H1 (cell line): ENCODE results near the gene COLEC12. TPM values are rescaled to one million over a fixed set of nuclear protein-coding genes. Genes with fewer than 3 reads are reported as not detected.
A peak's percentile ranks its signal among the peaks of the same experiment; 100 is the strongest.

Experiments
- CTCF ChIA-PET: fragments of 300-600 bp; sonication (Branson Sonifier 250); formaldehyde crosslinking; loops from one replicate; lab custom pipeline; 2021; ENCODE audit not compliant: partially characterized antibody; lab: Charles Lee
- POLR2A ChIA-PET: fragments of 300-600 bp; sonication (Branson Sonifier 250); formaldehyde crosslinking; loops from one replicate; lab custom pipeline; 2021; ENCODE audit warnings: inconsistent platforms; ENCODE audit not compliant: partially characterized antibody; lab: Charles Lee
- DNase-seq, 2 experiments: peaks; one replicate each; pipeline versions ENCODE4 v3.0.0 to v3.0.0-alpha.2; 2010 to 2022; ENCODE audit warnings: low spot score in 2 of 2, low read depth in 1 of 2, mixed read lengths in 1 of 2
- FAIRE-seq: peaks from 2 replicates; lab custom pipeline; 2011; peaks lifted over from hg19 to GRCh38; lab: Jason Lieb, UNC
- H2AFZ ChIP-seq: 2 replicates; pipeline ENCODE4 v1.8.1; 2012; ENCODE audit warnings: low read length, inconsistent platforms
- H2AK5ac ChIP-seq: 2 replicates; pipeline ENCODE4 v1.6.1; 2013; ENCODE audit warnings: low read depth, low read length
- H2BK120ac ChIP-seq: replicated peaks from 2 replicates; pipeline ENCODE3; 2013; ENCODE audit warnings: low read depth, low read length, inconsistent platforms
- H2BK12ac ChIP-seq: 2 replicates; pipeline ENCODE4 v1.6.1; 2013; ENCODE audit warnings: low read depth, low read length
- H2BK15ac ChIP-seq: 2 replicates; pipeline ENCODE4 v1.6.1; 2013; ENCODE audit warnings: low read length
- H2BK20ac ChIP-seq: 2 replicates; pipeline ENCODE4 v1.6.1; 2013; ENCODE audit warnings: low read length
- H2BK5ac ChIP-seq: 2 replicates; pipeline ENCODE4 v1.6.1; 2013; ENCODE audit warnings: low read depth, low read length
- H3K14ac ChIP-seq: 2 replicates; pipeline ENCODE4 v1.6.1; 2013; ENCODE audit warnings: inconsistent platforms; ENCODE audit not compliant: insufficient read length
- H3K18ac ChIP-seq: 2 replicates; pipeline ENCODE4 v1.6.1; 2013; ENCODE audit warnings: low read length; ENCODE audit errors: extremely low read depth
- H3K23ac ChIP-seq: 2 replicates; pipeline ENCODE4 v1.6.1; 2013; ENCODE audit warnings: inconsistent platforms; ENCODE audit not compliant: insufficient read length
- H3K23me2 ChIP-seq: 2 replicates; pipeline ENCODE4 v1.6.1; 2013; ENCODE audit warnings: low read depth, low read length
- H3K27ac ChIP-seq: 2 replicates; pipeline ENCODE4 v1.6.1; 2011; ENCODE audit warnings: low read depth, low read length, inconsistent platforms
- H3K27me3 ChIP-seq, 4 experiments: replicated peaks in 1 of 4; 1 replicate in 1 of 4; 2 replicates in 3 of 4; pipeline versions ENCODE4 v1.6.1 to v1.8.1; 2011 to 2013; ENCODE audit warnings: low read length in 3 of 4, mild to moderate bottlenecking in 3 of 4, inconsistent platforms in 2 of 4, mixed read lengths in 2 of 4, moderate library complexity in 1 of 4; ENCODE audit not compliant: control insufficient read depth in 3 of 4, insufficient read depth in 3 of 4; ENCODE audit errors: extremely low read depth in 1 of 4
- H3K36me3 ChIP-seq, 4 experiments: 2 replicates each; pipeline versions ENCODE4 v1.6.1 to v1.8.1; 2011 to 2013; ENCODE audit warnings: mild to moderate bottlenecking in 4 of 4, low read length in 3 of 4, moderate library complexity in 2 of 4, control low read depth in 1 of 4, inconsistent platforms in 1 of 4; ENCODE audit not compliant: insufficient read depth in 4 of 4, control insufficient read depth in 2 of 4
- H3K4ac ChIP-seq: replicated peaks from 2 replicates; pipeline ENCODE3; 2013; ENCODE audit warnings: low read length, low read depth, mixed read lengths, inconsistent platforms; ENCODE audit not compliant: insufficient read length
- H3K4me1 ChIP-seq, 4 experiments: replicated peaks in 1 of 4; 1 replicate in 1 of 4; 2 replicates in 3 of 4; pipeline versions ENCODE4 v1.6.1 to v1.8.1; 2011 to 2013; ENCODE audit warnings: low read length in 3 of 4, inconsistent platforms in 2 of 4, mixed read lengths in 1 of 4; ENCODE audit not compliant: insufficient read depth in 4 of 4, control insufficient read depth in 3 of 4
- H3K4me2 ChIP-seq, 2 experiments: 2 replicates each; pipeline versions ENCODE4 v1.6.1 to v1.8.1; 2011 to 2013; ENCODE audit warnings: low read depth in 2 of 2, low read length in 2 of 2, control low read depth in 1 of 2, inconsistent platforms in 1 of 2, mild to moderate bottlenecking in 1 of 2; ENCODE audit not compliant: insufficient read depth in 1 of 2
- H3K4me3 ChIP-seq, 4 experiments: fragments of 200-600, 300-600 bp in 1 of 4; sonication (generic), shearing (Covaris generic), sonication (Bioruptor Twin) in 1 of 4; 2 replicates each; pipeline versions ENCODE4 v1.5.1 to v1.8.1; 2011 to 2016; ENCODE audit warnings: low read length in 4 of 4, low read depth in 3 of 4, control low read depth in 2 of 4, inconsistent platforms in 2 of 4, mild to moderate bottlenecking in 2 of 4, mixed read lengths in 1 of 4, moderate library complexity in 1 of 4; ENCODE audit not compliant: insufficient read depth in 2 of 4; ENCODE audit errors: extremely low read depth in 1 of 4
- H3K56ac ChIP-seq: replicated peaks from 2 replicates; pipeline ENCODE3; 2013; ENCODE audit warnings: low read depth, mild to moderate bottlenecking, mixed read lengths, low read length, inconsistent platforms; ENCODE audit not compliant: insufficient read length
- H3K79me1 ChIP-seq: 2 replicates; pipeline ENCODE4 v1.6.1; 2013; ENCODE audit warnings: low read depth, low read length, control low read depth
- H3K79me2 ChIP-seq, 2 experiments: 2 replicates each; pipeline versions ENCODE4 v1.6.1 to v1.8.1; 2012 to 2013; ENCODE audit warnings: low read length in 2 of 2, mild to moderate bottlenecking in 2 of 2, inconsistent platforms in 1 of 2; ENCODE audit not compliant: insufficient read depth in 2 of 2, control insufficient read depth in 1 of 2
- H3K9ac ChIP-seq, 4 experiments: replicated peaks in 1 of 4; 1 replicate in 1 of 4; 2 replicates in 3 of 4; pipeline versions ENCODE4 v1.6.1 to v1.8.1; 2011 to 2013; ENCODE audit warnings: low read depth in 3 of 4, low read length in 3 of 4, control low read depth in 2 of 4, mild to moderate bottlenecking in 2 of 4, moderate library complexity in 2 of 4, inconsistent platforms in 1 of 4; ENCODE audit errors: extremely low read depth in 1 of 4
- H3K9me3 ChIP-seq, 2 experiments: 2 replicates each; pipeline versions ENCODE4 v1.6.1 to v1.8.1; 2012 to 2013; ENCODE audit warnings: mild to moderate bottlenecking in 2 of 2, moderate library complexity in 2 of 2, control low read depth in 1 of 2, inconsistent platforms in 1 of 2, low read depth in 1 of 2, low read length in 1 of 2, mixed read lengths in 1 of 2; ENCODE audit not compliant: insufficient read depth in 2 of 2
- H4K20me1 ChIP-seq, 2 experiments: replicated peaks in 1 of 2; 2 replicates each; pipeline versions ENCODE3 to v1.8.1; 2011 to 2013; ENCODE audit warnings: inconsistent platforms in 2 of 2, low read length in 2 of 2, mild to moderate bottlenecking in 1 of 2; ENCODE audit not compliant: insufficient read depth in 2 of 2, control insufficient read depth in 1 of 2
- H4K5ac ChIP-seq: 2 replicates; pipeline ENCODE4 v1.6.1; 2013; ENCODE audit warnings: low read length, low read depth, mixed read lengths, inconsistent platforms; ENCODE audit not compliant: insufficient read length
- H4K8ac ChIP-seq: 2 replicates; pipeline ENCODE4 v1.8.0; 2013; ENCODE audit warnings: mild to moderate bottlenecking, moderate library complexity, low read length, inconsistent platforms; ENCODE audit not compliant: insufficient read depth; ENCODE audit errors: extremely low read depth
- H4K91ac ChIP-seq: replicated peaks from 2 replicates; pipeline ENCODE3; 2013; ENCODE audit warnings: low read length, mixed read lengths, inconsistent platforms; ENCODE audit not compliant: insufficient read length
- ATF3 ChIP-seq: IDR thresholded peaks from 2 replicates; pipeline ENCODE4 v1.6.1; 2011; ENCODE audit warnings: low read depth, mild to moderate bottlenecking, low read length; ENCODE audit not compliant: insufficient read depth
- CEBPB ChIP-seq: IDR thresholded peaks from 2 replicates; pipeline ENCODE4 v1.6.1; 2012; ENCODE audit warnings: low read depth, low read length
- CHD1 ChIP-seq: IDR thresholded peaks from 2 replicates; pipeline ENCODE4 v1.6.1; 2012; ENCODE audit warnings: low read depth, low read length, improper control_type of control experiment
- KDM1A ChIP-seq: fragments of 200-600, 300-600 bp; sonication (generic); IDR thresholded peaks from 2 replicates; pipeline ENCODE4 v1.7.1; 2016; ENCODE audit warnings: mild to moderate bottlenecking, low read length, borderline replicate concordance
- PHF8 ChIP-seq: fragments of 200-600 bp; sonication (generic); conservative IDR thresholded peaks from 2 replicates; pipeline ENCODE4 v1.7.1; 2012; ENCODE audit warnings: low read depth, mild to moderate bottlenecking, inconsistent platforms, low read length, moderate library complexity
- SUZ12 ChIP-seq: fragments of 200-600 bp; sonication (generic); IDR thresholded peaks from 2 replicates; pipeline ENCODE4 v1.6.1; 2012; ENCODE audit warnings: mild to moderate bottlenecking, inconsistent platforms, low read length, moderate library complexity, mixed read lengths
- WGBS, 2 experiments: shearing (Covaris generic) in 1 of 2; methylation state at CpG; one replicate each; pipeline versions ENCODE4 v1.1.6 to v1.1.7; 2013 to 2015; ENCODE audit warnings: low lambda C conversion rate in 2 of 2, mixed read lengths in 2 of 2, inconsistent platforms in 1 of 2, low coverage in 1 of 2, missing lambda C conversion rate in 1 of 2; ENCODE audit not compliant: insufficient replicate concordance in 2 of 2, insufficient coverage in 1 of 2, insufficient read length in 1 of 2; ENCODE audit errors: extremely low coverage in 1 of 2, missing lambda C conversion rate in 1 of 2; 5-methylcytosine and 5-hydroxymethylcytosine counted together
- polyA plus RNA-seq, 7 experiments: library from polyadenylated mRNA; depleted of rRNA in 3 of 7; stranded (reverse) in 5 of 7; unstranded in 2 of 7; fragments of >200 nt in 5 of 7; fragments of 200-250 nt in 2 of 7; gene quantifications; 1 replicate in 5 of 7; 2 replicates in 1 of 7; 4 replicates in 1 of 7; pipeline versions ENCODE4 v1.2.1 to v1.2.3, GENCODE V29; 2011 to 2013; ENCODE audit warnings: missing spikeins in 2 of 7, mixed read lengths in 2 of 7
- total RNA-seq: library from RNA; stranded (reverse); fragmentation: NEBNext Ultra II Directional; extraction: Animal tissue kit (Norgen Biotek cat#: 25700); gene quantifications from 2 replicates; pipeline ENCODE4 v1.2.1, GENCODE V29; 2021
- TF ChIP-seq, protein P1 (sequence below), 3 experiments: IDR thresholded peaks; 1 replicate in 2 of 3; 2 replicates in 1 of 3; pipeline versions ENCODE4 v1.5.1 to v1.6.1; 2011; ENCODE audit warnings: low read length in 3 of 3, mild to moderate bottlenecking in 3 of 3, inconsistent platforms in 2 of 3, low read depth in 1 of 3, moderate library complexity in 1 of 3; ENCODE audit not compliant: insufficient read depth in 1 of 3; ENCODE audit errors: control extremely low read depth in 1 of 3
- TF ChIP-seq, protein P2 (sequence below): IDR thresholded peaks from 2 replicates; pipeline ENCODE4 v1.6.1; 2012; ENCODE audit warnings: inconsistent platforms

The COLEC12 gene
- total and polyA plus RNA-seq, 2 of the 8 experiments (the other 6 are each of a cell fraction or from before 2014, with no cell fraction given): 0.44 to 2.3 TPM

DNA sequence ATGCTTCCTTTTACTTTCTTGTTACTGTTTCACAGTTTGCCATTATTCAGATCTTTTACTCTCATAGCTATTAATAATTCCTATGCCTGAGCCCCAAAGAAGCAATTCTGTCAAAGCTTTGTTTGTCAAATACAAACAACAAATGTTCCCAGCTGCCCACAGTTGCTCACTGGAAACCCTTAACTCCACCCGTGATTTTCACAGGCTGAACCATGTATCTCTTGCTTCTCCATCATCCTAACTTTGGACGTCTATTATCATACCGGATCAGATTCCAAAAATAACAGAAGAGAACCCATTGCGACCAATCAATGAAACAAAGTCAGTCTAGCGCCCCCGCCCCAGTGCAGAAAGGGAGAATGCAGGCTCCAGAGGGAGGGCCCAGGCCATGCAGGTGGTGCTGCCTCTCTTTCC lies 24.2 kb downstream of the COLEC12 start:
- CTCF ChIA-PET: interaction anchor here (0.7 to 3.5 kb wide), 15 partner anchors 9 to 184 kb away, joined by 3 to 20 read pairs (median 4); no protein-coding TSS in a partner anchor
- no peak overlapping the region for H3K4me3 ChIP-seq
- no peak overlapping the region for H4K5ac ChIP-seq
- no peaks in the 10 kb centered on the region for H3K79me1 ChIP-seq
- DNase-seq: no peak
- H2BK12ac ChIP-seq: no peak overlapping the region
- no peak overlapping the region for H3K23ac ChIP-seq
- H3K36me3 ChIP-seq: no peaks in the 10 kb centered on the region
- H3K56ac ChIP-seq: no peak overlapping the region
- TF ChIP-seq, protein P1, sequence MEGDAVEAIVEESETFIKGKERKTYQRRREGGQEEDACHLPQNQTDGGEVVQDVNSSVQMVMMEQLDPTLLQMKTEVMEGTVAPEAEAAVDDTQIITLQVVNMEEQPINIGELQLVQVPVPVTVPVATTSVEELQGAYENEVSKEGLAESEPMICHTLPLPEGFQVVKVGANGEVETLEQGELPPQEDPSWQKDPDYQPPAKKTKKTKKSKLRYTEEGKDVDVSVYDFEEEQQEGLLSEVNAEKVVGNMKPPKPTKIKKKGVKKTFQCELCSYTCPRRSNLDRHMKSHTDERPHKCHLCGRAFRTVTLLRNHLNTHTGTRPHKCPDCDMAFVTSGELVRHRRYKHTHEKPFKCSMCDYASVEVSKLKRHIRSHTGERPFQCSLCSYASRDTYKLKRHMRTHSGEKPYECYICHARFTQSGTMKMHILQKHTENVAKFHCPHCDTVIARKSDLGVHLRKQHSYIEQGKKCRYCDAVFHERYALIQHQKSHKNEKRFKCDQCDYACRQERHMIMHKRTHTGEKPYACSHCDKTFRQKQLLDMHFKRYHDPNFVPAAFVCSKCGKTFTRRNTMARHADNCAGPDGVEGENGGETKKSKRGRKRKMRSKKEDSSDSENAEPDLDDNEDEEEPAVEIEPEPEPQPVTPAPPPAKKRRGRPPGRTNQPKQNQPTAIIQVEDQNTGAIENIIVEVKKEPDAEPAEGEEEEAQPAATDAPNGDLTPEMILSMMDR (IDR thresholded peaks at IDR 0.05; ENCODE audit: control extremely low read depth in 1 of 3, insufficient read depth in 1 of 3, low read depth in 1 of 3, low read length in 3 of 3): peak in 2 of 3 experiments; percentile 22 to 33; a peak in 2 of 4 replicates
- TF ChIP-seq CHD1: no peak
- TF ChIP-seq PHF8: no peak
- TF ChIP-seq ATF3: no peak
- TF ChIP-seq, protein P2, sequence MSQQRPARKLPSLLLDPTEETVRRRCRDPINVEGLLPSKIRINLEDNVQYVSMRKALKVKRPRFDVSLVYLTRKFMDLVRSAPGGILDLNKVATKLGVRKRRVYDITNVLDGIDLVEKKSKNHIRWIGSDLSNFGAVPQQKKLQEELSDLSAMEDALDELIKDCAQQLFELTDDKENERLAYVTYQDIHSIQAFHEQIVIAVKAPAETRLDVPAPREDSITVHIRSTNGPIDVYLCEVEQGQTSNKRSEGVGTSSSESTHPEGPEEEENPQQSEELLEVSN: no peak
- no peak for TF ChIP-seq SUZ12
- no peak for TF ChIP-seq KDM1A
- no peak for TF ChIP-seq CEBPB
- TF ChIP-seq, all 59 proteins: peak for 1
- FAIRE-seq: no peak
- Histone ChIP-seq H2BK20ac (no peak overlapping the region), H3K9ac (no peak overlapping the region), H3K4me1 (peaks cover 5 to 17% (median 10%) of the 10 kb centered on the region in 4 experiments), H4K91ac (no peak overlapping the region), H3K27ac (no peak overlapping the region), H3K23me2 (no peaks in the 10 kb centered on the region), H4K20me1 (no peaks in the 10 kb centered on the region), H2AK5ac (no peak overlapping the region), H2BK5ac (no peak overlapping the region), H3K27me3 (no peaks in the 10 kb centered on the region; a peak in 1 of 7 replicates), H3K9me3 (no peaks in the 10 kb centered on the region), H2AFZ (no peak overlapping the region), H2BK120ac (no peak overlapping the region), H2BK15ac (no peak overlapping the region), H3K14ac (no peak overlapping the region), H3K18ac (no peak overlapping the region), H3K4ac (no peak overlapping the region), H3K79me2 (no peaks in the 10 kb centered on the region), H3K4me2 (no peak overlapping the region; a peak in 1 of 4 replicates), H4K8ac (no peak overlapping the region)
- 75% methylated on average over 6 of the region's 6 CpGs; no CpG with 5 or more reads in 1 of the 2 experiments for WGBS, 2 experiments
- POLR2A ChIA-PET: interaction anchor here (1.4 kb wide), 1 partner anchor 209 kb away, joined by 3 read pairs; no protein-coding TSS in a partner anchor
